ENCODE measurements around the gene AGAP1.

AGAP1 gene

GRCh38 chr2:235492850-235493344 is 946 bp upstream of the AGAP1 start:
- DNase-seq = no peak

- DNase-seq = peak; percentile 24
These were observed 455 bp upstream of the AGAP1 start for GRCh38 chr2:235493402-235493774.

- peak; percentile 13 for DNase-seq
These were observed 1.0 kb downstream of the AGAP1 start for GRCh38 chr2:235494716-235495372.

GRCh38 chr2:235495373-235496238 is 1.8 kb downstream of the AGAP1 start:
- no peak for DNase-seq

- no peak for DNase-seq
These were observed 2.4 kb downstream of the AGAP1 start for GRCh38 chr2:235496239-235496621.

GRCh38 chr2:235497096-235497495 is 3.3 kb downstream of the AGAP1 start:
- no peak for DNase-seq

- DNase-seq = no peak
These were observed 4.7 kb downstream of the AGAP1 start for GRCh38 chr2:235498541-235498940.

- DNase-seq = no peak
These were observed 5.3 kb downstream of the AGAP1 start for GRCh38 chr2:235498946-235499812.

GRCh38 chr2:235500110-235500760 is 6.4 kb downstream of the AGAP1 start:
- DNase-seq = no peak

GRCh38 chr2:235500761-235501672 is 7.2 kb downstream of the AGAP1 start:
- peak; percentile 14 for DNase-seq

- no peak for DNase-seq
These were observed 7.8 kb downstream of the AGAP1 start for GRCh38 chr2:235501673-235502031.

- DNase-seq = no peak
These were observed 8.5 kb downstream of the AGAP1 start for GRCh38 chr2:235502336-235502735.

GRCh38 chr2:235504441-235505180 is 10.8 kb downstream of the AGAP1 start:
- no peak for DNase-seq

GRCh38 chr2:235505181-235505741 is 11.4 kb downstream of the AGAP1 start:
- no peak for DNase-seq

- DNase-seq = no peak
These were observed 12.6 kb downstream of the AGAP1 start for GRCh38 chr2:235506291-235506996.

- no peak for DNase-seq
These were observed 13.3 kb downstream of the AGAP1 start for GRCh38 chr2:235506997-235507615.

GRCh38 chr2:235507928-235508327 is 14.1 kb downstream of the AGAP1 start:
- DNase-seq = no peak

- DNase-seq = no peak
These were observed 14.7 kb downstream of the AGAP1 start for GRCh38 chr2:235508371-235509160.

- DNase-seq = no peak
These were observed 16.5 kb downstream of the AGAP1 start for GRCh38 chr2:235510318-235510717.
